WTC11 (cell line): ENCODE data around the gene NFATC3. TPM values are rescaled to one million over a fixed set of nuclear protein-coding genes. Genes with fewer than 3 reads are reported as not detected.

Experiments used
- ATAC-seq: fragments of 200-7000 bp; cut with Tn5 transposase; 2 replicates; pipeline ENCODE4 v1.10.0; 2021; ENCODE audit warnings: mild to moderate bottlenecking, moderate library complexity
- CTCF ChIA-PET: fragments of 300-600 bp; sonication (Branson Sonifier 250); formaldehyde crosslinking; loops from one replicate; lab custom pipeline; 2021; ENCODE audit warnings: antibody characterized with exemption; lab: Charles Lee
- POLR2A ChIA-PET: fragments of 350-600 bp; sonication (Branson Sonifier 250); formaldehyde crosslinking; loops from one replicate; lab custom pipeline; 2021; ENCODE audit warnings: antibody characterized with exemption; lab: Charles Lee
- DNase-seq: peaks from one replicate; pipeline ENCODE4 v3.0.0; 2021; ENCODE audit warnings: low spot score
- H3K27ac Mint-ChIP-seq: 2 replicates; pipeline ENCODE4 v1.8.0; 2021; ENCODE audit warnings: mixed read lengths
- H3K27me3 Mint-ChIP-seq: 2 replicates; pipeline ENCODE4 v1.8.0; 2021; ENCODE audit warnings: low read depth, mild to moderate bottlenecking, moderate library complexity, mixed read lengths
- H3K36me3 Mint-ChIP-seq: 2 replicates; pipeline ENCODE4 v1.8.0; 2021; ENCODE audit warnings: mixed read lengths
- H3K4me1 Mint-ChIP-seq: 2 replicates; pipeline ENCODE4 v1.8.0; 2022; ENCODE audit warnings: mixed read lengths
- H3K4me3 Mint-ChIP-seq: 2 replicates; pipeline ENCODE4 v1.8.0; 2021; ENCODE audit warnings: mild to moderate bottlenecking, moderate library complexity, mixed read lengths
- H3K9me3 Mint-ChIP-seq: 2 replicates; pipeline ENCODE4 v1.8.0; 2021; ENCODE audit warnings: mixed read lengths
- CREB1 ChIP-seq: sonication (generic); formaldehyde crosslinking; IDR thresholded peaks from 2 replicates; pipeline ENCODE4 v1.8.0; 2023; ENCODE audit warnings: mild to moderate bottlenecking, missing genetic modification reagents
- CREM ChIP-seq: sonication (generic); formaldehyde crosslinking; IDR thresholded peaks from 2 replicates; pipeline ENCODE4 v1.8.1; 2022; ENCODE audit warnings: mild to moderate bottlenecking, missing genetic modification reagents, moderate library complexity
- KAT7 ChIP-seq: sonication (generic); formaldehyde crosslinking; IDR thresholded peaks from 2 replicates; pipeline ENCODE4 v1.8.1; 2023; ENCODE audit warnings: missing genetic modification reagents, mild to moderate bottlenecking, borderline replicate concordance
- MYBL2 ChIP-seq: sonication (generic); formaldehyde crosslinking; IDR thresholded peaks from 2 replicates; pipeline ENCODE4 v1.8.1; 2023; ENCODE audit warnings: mild to moderate bottlenecking, moderate library complexity, missing genetic modification reagents
- NR1H2 ChIP-seq: sonication (generic); formaldehyde crosslinking; IDR thresholded peaks from 2 replicates; pipeline ENCODE4 v1.9.0; 2021; ENCODE audit warnings: mild to moderate bottlenecking, moderate library complexity, missing genetic modification reagents
- NR3C1 ChIP-seq: sonication (generic); formaldehyde crosslinking; conservative IDR thresholded peaks from 2 replicates; pipeline ENCODE4 v1.8.1; 2023; ENCODE audit warnings: low read depth, mild to moderate bottlenecking, missing genetic modification reagents
- SMAD3 ChIP-seq: sonication (generic); formaldehyde crosslinking; IDR thresholded peaks from 2 replicates; pipeline ENCODE4 v1.8.0; 2022; ENCODE audit warnings: missing genetic modification reagents, mild to moderate bottlenecking, borderline replicate concordance
- SP1 ChIP-seq: sonication (generic); formaldehyde crosslinking; conservative IDR thresholded peaks from 2 replicates; pipeline ENCODE4 v1.8.1; 2022; ENCODE audit warnings: missing genetic modification reagents
- TP53 ChIP-seq: sonication (generic); formaldehyde crosslinking; IDR thresholded peaks from 2 replicates; pipeline ENCODE4 v1.8.1; 2023; ENCODE audit warnings: mild to moderate bottlenecking, missing genetic modification reagents
- ZBTB21 ChIP-seq: sonication (generic); formaldehyde crosslinking; IDR thresholded peaks from 2 replicates; pipeline ENCODE4 v1.8.1; 2023; ENCODE audit warnings: mild to moderate bottlenecking, missing genetic modification reagents, borderline replicate concordance
- ZNF138 ChIP-seq: sonication (generic); formaldehyde crosslinking; conservative IDR thresholded peaks from 2 replicates; pipeline ENCODE4 v1.8.1; 2022; ENCODE audit warnings: mild to moderate bottlenecking, moderate library complexity, missing genetic modification reagents
- ZNF219 ChIP-seq: sonication (generic); formaldehyde crosslinking; IDR thresholded peaks from 2 replicates; pipeline ENCODE4 v1.8.0; 2023; ENCODE audit warnings: missing genetic modification reagents, mild to moderate bottlenecking, borderline replicate concordance
- total RNA-seq: library from RNA; stranded (reverse); gene quantifications from 3 replicates; pipeline ENCODE4 v1.2.3, GENCODE V29; 2021
- TF ChIP-seq, protein P1 (sequence below): sonication (generic); formaldehyde crosslinking; IDR thresholded peaks from 2 replicates; pipeline ENCODE4 v1.8.1; 2023; ENCODE audit warnings: mild to moderate bottlenecking, missing genetic modification reagents
- TF ChIP-seq, protein P2 (sequence below): sonication (generic); formaldehyde crosslinking; IDR thresholded peaks from 2 replicates; pipeline ENCODE4 v1.8.1; 2022; ENCODE audit warnings: low read depth, mild to moderate bottlenecking, moderate library complexity, missing genetic modification reagents, borderline replicate concordance
- TF ChIP-seq, protein P3 (sequence below): fragments of 250-450 bp; sonication (Bioruptor Pico); IDR thresholded peaks from 2 replicates; pipeline ENCODE4 v1.9.0; 2021; ENCODE audit warnings: moderate library complexity, mild to moderate bottlenecking, inconsistent platforms, borderline replicate concordance
- TF ChIP-seq, protein P4 (sequence below): sonication (generic); formaldehyde crosslinking; IDR thresholded peaks from 2 replicates; pipeline ENCODE4 v1.8.0; 2022; ENCODE audit warnings: missing genetic modification reagents
- TF ChIP-seq, protein P5 (sequence below): fragments of 250-450 bp; sonication (Bioruptor Pico); conservative IDR thresholded peaks from 2 replicates; pipeline ENCODE4 v1.9.0; 2021; ENCODE audit warnings: mild to moderate bottlenecking
- TF ChIP-seq, protein P6 (sequence below): sonication (generic); formaldehyde crosslinking; IDR thresholded peaks from 2 replicates; pipeline ENCODE4 v1.8.1; 2022; ENCODE audit warnings: low read depth, missing genetic modification reagents, borderline replicate concordance
- TF ChIP-seq, protein P7 (sequence below): sonication (generic); formaldehyde crosslinking; IDR thresholded peaks from 2 replicates; pipeline ENCODE4 v1.8.0; 2023; ENCODE audit warnings: missing genetic modification reagents, mild to moderate bottlenecking, borderline replicate concordance

Gene NFATC3
- total RNA-seq, 1 experiment from 2014 or later: 34.6 TPM

DNA sequence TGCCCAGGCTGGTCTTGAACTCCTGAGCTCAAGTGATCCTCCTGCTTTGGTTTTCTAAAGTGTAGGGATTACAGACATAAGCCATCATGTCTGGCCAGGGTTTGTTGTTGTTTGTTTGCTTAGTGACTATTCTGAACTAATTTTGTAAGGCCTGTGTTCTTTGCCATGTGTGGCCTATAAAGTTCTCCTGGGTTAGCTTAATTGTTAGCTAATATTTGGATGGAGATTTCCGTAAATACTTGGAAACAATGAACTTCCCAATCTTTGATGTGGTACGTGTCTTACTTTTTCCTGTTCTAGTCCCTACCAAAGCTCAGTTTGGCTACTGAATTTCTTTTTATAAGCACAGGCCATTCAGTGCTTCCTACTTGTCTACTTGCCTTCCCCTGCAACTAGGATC, 37.2 kb upstream of the NFATC3 start:
- Mint-ChIP-seq H3K27ac (no peak overlapping the region), H3K4me3 (no peak overlapping the region)
- CTCF ChIA-PET: interaction anchor here (1.0 kb wide), 2 partner anchors 17 to 46 kb away, joined by 3 to 5 read pairs; no protein-coding TSS in a partner anchor
- TF ChIP-seq, protein P1, sequence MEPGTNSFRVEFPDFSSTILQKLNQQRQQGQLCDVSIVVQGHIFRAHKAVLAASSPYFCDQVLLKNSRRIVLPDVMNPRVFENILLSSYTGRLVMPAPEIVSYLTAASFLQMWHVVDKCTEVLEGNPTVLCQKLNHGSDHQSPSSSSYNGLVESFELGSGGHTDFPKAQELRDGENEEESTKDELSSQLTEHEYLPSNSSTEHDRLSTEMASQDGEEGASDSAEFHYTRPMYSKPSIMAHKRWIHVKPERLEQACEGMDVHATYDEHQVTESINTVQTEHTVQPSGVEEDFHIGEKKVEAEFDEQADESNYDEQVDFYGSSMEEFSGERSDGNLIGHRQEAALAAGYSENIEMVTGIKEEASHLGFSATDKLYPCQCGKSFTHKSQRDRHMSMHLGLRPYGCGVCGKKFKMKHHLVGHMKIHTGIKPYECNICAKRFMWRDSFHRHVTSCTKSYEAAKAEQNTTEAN (CRISPR knock-in tag): no peak
- TF ChIP-seq ZBTB21 (no peak), TP53 (no peak), SMAD3 (CRISPR knock-in tag) (no peak), CREB1 (no peak), SP1 (CRISPR knock-in tag) (no peak), MYBL2 (CRISPR knock-in tag) (no peak), CREM (CRISPR knock-in tag) (no peak), ZNF138 (CRISPR knock-in tag) (no peak)
- TF ChIP-seq, protein P2, sequence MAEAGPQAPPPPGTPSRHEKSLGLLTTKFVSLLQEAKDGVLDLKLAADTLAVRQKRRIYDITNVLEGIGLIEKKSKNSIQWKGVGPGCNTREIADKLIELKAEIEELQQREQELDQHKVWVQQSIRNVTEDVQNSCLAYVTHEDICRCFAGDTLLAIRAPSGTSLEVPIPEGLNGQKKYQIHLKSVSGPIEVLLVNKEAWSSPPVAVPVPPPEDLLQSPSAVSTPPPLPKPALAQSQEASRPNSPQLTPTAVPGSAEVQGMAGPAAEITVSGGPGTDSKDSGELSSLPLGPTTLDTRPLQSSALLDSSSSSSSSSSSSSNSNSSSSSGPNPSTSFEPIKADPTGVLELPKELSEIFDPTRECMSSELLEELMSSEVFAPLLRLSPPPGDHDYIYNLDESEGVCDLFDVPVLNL (CRISPR knock-in tag): no peak
- TF ChIP-seq, all 79 proteins: peak for 0
- POLR2A ChIA-PET: no interaction called here
- ATAC-seq (no peak), DNase-seq (no peak)
- no peaks in the 10 kb centered on the region for H3K9me3 Mint-ChIP-seq
- H3K27me3 Mint-ChIP-seq: no peaks in the 10 kb centered on the region
- peaks cover 15% of the 10 kb centered on the region for H3K36me3 Mint-ChIP-seq
- no peaks in the 10 kb centered on the region for H3K4me1 Mint-ChIP-seq

DNA sequence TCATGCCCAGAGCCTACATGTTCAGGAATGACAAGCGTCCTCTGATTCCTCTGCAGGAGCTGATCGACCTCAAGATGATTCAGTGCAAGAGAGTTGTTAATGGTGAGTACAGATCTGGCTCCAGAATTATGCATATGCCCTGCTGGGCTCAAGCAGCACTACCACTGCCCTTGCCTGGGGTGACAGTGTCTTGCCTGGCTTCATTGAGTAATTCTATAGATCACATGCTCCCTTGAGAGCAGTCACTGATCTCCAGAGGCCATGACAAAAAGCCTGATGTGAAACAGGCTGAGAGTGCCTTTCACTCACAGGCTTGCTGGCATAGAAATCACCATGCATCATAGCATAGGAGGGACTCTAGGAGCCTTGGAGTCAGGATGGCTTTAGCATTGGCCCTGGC, 35.7 kb upstream of the NFATC3 start:
- peaks cover 25% of the 10 kb centered on the region for H3K36me3 Mint-ChIP-seq
- no peak overlapping the region for H3K4me3 Mint-ChIP-seq
- no peaks in the 10 kb centered on the region for H3K9me3 Mint-ChIP-seq
- POLR2A ChIA-PET: no interaction called here
- ATAC-seq (no peak), DNase-seq (no peak)
- CTCF ChIA-PET: no interaction called here
- no peaks in the 10 kb centered on the region for H3K4me1 Mint-ChIP-seq
- no peaks in the 10 kb centered on the region for H3K27me3 Mint-ChIP-seq
- H3K27ac Mint-ChIP-seq: no peak overlapping the region
- no peak for TF ChIP-seq NR1H2 (CRISPR knock-in tag)
- TF ChIP-seq, protein P3, sequence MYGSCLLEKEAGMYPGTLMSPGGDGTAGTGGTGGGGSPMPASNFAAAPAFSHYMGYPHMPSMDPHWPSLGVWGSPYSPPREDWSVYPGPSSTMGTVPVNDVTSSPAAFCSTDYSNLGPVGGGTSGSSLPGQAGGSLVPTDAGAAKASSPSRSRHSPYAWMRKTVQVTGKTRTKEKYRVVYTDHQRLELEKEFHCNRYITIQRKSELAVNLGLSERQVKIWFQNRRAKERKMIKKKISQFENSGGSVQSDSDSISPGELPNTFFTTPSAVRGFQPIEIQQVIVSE (CRISPR knock-in tag): no peak
- TF ChIP-seq MYBL2 (CRISPR knock-in tag): no peak
- no peak for TF ChIP-seq ZNF138 (CRISPR knock-in tag)
- no peak for TF ChIP-seq SMAD3 (CRISPR knock-in tag)
- TF ChIP-seq, protein P4, sequence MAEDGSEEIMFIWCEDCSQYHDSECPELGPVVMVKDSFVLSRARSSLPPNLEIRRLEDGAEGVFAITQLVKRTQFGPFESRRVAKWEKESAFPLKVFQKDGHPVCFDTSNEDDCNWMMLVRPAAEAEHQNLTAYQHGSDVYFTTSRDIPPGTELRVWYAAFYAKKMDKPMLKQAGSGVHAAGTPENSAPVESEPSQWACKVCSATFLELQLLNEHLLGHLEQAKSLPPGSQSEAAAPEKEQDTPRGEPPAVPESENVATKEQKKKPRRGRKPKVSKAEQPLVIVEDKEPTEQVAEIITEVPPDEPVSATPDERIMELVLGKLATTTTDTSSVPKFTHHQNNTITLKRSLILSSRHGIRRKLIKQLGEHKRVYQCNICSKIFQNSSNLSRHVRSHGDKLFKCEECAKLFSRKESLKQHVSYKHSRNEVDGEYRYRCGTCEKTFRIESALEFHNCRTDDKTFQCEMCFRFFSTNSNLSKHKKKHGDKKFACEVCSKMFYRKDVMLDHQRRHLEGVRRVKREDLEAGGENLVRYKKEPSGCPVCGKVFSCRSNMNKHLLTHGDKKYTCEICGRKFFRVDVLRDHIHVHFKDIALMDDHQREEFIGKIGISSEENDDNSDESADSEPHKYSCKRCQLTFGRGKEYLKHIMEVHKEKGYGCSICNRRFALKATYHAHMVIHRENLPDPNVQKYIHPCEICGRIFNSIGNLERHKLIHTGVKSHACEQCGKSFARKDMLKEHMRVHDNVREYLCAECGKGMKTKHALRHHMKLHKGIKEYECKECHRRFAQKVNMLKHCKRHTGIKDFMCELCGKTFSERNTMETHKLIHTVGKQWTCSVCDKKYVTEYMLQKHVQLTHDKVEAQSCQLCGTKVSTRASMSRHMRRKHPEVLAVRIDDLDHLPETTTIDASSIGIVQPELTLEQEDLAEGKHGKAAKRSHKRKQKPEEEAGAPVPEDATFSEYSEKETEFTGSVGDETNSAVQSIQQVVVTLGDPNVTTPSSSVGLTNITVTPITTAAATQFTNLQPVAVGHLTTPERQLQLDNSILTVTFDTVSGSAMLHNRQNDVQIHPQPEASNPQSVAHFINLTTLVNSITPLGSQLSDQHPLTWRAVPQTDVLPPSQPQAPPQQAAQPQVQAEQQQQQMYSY (CRISPR knock-in tag): no peak
- TF ChIP-seq KAT7: no peak
- no peak for TF ChIP-seq NR3C1
- TF ChIP-seq, protein P5, sequence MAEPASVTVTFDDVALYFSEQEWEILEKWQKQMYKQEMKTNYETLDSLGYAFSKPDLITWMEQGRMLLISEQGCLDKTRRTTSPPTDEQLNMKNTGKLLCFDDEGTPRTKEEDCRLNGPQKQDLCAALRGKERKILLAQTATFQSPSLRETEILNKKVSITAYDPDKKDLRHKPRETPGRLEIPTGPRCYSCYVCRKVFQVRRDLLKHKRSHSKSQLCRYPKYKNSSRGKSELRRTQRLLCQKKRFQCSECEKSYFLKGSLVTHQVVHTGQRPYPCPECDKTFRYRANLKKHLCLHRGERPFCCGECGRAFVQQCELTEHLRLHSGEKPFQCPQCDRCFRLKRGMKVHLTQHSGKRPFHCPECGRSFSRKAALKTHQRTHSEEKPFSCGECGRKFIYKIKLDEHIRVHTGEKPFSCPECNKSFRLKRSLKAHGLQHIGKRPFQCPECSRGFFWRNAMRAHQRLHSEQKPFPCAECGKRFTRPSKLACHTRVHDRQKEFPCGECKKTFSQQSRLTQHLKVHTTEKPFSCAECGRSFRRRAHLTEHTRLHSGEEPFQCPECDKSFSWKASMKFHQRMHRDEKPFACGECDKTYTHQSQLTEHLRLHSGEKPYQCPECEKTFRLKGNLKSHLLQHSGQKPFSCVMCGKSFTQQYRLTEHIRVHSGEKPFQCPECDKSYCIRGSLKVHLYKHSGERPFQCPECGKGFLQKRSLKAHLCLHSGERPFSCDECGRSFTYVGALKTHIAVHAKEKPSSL: no peak
- TF ChIP-seq, protein P6, sequence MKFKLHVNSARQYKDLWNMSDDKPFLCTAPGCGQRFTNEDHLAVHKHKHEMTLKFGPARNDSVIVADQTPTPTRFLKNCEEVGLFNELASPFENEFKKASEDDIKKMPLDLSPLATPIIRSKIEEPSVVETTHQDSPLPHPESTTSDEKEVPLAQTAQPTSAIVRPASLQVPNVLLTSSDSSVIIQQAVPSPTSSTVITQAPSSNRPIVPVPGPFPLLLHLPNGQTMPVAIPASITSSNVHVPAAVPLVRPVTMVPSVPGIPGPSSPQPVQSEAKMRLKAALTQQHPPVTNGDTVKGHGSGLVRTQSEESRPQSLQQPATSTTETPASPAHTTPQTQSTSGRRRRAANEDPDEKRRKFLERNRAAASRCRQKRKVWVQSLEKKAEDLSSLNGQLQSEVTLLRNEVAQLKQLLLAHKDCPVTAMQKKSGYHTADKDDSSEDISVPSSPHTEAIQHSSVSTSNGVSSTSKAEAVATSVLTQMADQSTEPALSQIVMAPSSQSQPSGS: no peak
- TF ChIP-seq, protein P7, sequence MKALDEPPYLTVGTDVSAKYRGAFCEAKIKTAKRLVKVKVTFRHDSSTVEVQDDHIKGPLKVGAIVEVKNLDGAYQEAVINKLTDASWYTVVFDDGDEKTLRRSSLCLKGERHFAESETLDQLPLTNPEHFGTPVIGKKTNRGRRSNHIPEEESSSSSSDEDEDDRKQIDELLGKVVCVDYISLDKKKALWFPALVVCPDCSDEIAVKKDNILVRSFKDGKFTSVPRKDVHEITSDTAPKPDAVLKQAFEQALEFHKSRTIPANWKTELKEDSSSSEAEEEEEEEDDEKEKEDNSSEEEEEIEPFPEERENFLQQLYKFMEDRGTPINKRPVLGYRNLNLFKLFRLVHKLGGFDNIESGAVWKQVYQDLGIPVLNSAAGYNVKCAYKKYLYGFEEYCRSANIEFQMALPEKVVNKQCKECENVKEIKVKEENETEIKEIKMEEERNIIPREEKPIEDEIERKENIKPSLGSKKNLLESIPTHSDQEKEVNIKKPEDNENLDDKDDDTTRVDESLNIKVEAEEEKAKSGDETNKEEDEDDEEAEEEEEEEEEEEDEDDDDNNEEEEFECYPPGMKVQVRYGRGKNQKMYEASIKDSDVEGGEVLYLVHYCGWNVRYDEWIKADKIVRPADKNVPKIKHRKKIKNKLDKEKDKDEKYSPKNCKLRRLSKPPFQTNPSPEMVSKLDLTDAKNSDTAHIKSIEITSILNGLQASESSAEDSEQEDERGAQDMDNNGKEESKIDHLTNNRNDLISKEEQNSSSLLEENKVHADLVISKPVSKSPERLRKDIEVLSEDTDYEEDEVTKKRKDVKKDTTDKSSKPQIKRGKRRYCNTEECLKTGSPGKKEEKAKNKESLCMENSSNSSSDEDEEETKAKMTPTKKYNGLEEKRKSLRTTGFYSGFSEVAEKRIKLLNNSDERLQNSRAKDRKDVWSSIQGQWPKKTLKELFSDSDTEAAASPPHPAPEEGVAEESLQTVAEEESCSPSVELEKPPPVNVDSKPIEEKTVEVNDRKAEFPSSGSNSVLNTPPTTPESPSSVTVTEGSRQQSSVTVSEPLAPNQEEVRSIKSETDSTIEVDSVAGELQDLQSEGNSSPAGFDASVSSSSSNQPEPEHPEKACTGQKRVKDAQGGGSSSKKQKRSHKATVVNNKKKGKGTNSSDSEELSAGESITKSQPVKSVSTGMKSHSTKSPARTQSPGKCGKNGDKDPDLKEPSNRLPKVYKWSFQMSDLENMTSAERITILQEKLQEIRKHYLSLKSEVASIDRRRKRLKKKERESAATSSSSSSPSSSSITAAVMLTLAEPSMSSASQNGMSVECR: no peak
- no peak for TF ChIP-seq ZNF219
